HepG2 (cell line): ENCODE data around the gene TNFSF13. TPM values are rescaled to one million over a fixed set of nuclear protein-coding genes. Genes with fewer than 3 reads are reported as not detected.

Source experiments
- ARID2 ChIP-seq: sonication (generic); formaldehyde crosslinking; IDR thresholded peaks from 2 replicates; pipeline ENCODE4 v1.8.1; 2022; ENCODE audit warnings: mild to moderate bottlenecking, missing genetic modification reagents, borderline replicate concordance
- BRCA1 ChIP-seq: sonication (generic); formaldehyde crosslinking; IDR thresholded peaks from 2 replicates; pipeline ENCODE4 v1.4.0; 2020; ENCODE audit warnings: missing genetic modification reagents
- CC2D1A ChIP-seq: sonication (generic); formaldehyde crosslinking; IDR thresholded peaks from 2 replicates; pipeline ENCODE4 v1.8.1; 2023; ENCODE audit warnings: mild to moderate bottlenecking, missing genetic modification reagents
- GATAD2A ChIP-seq: IDR thresholded peaks from 2 replicates; pipeline ENCODE4 v1.6.1; 2016
- GPN1 ChIP-seq: sonication (generic); formaldehyde crosslinking; IDR thresholded peaks from 2 replicates; pipeline ENCODE4 v1.5.1; 2020; ENCODE audit warnings: missing genetic modification reagents, borderline replicate concordance
- HINFP ChIP-seq: sonication (generic); formaldehyde crosslinking; IDR thresholded peaks from 2 replicates; pipeline ENCODE4 v1.4.0; 2020; ENCODE audit warnings: low read depth, mild to moderate bottlenecking, missing genetic modification reagents
- KAT2B ChIP-seq: fragments of 150-350 bp; IDR thresholded peaks from 2 replicates; pipeline ENCODE4 v1.6.1; 2014; ENCODE audit warnings: low read depth, low read length, borderline replicate concordance
- KDM5B ChIP-seq: sonication (generic); formaldehyde crosslinking; IDR thresholded peaks from 2 replicates; pipeline ENCODE4 v1.4.0; 2020; ENCODE audit warnings: missing genetic modification reagents, mild to moderate bottlenecking, borderline replicate concordance
- MTF2 ChIP-seq: sonication (generic); formaldehyde crosslinking; IDR thresholded peaks from 2 replicates; pipeline ENCODE4 v1.5.0; 2020; ENCODE audit warnings: missing genetic modification reagents, borderline replicate concordance
- MXD4 ChIP-seq: IDR thresholded peaks from 2 replicates; pipeline ENCODE4 v1.6.1; 2016; ENCODE audit warnings: mild to moderate bottlenecking, missing biosample characterization, missing genetic modification reagents
- NFKB2 ChIP-seq: sonication (generic); formaldehyde crosslinking; IDR thresholded peaks from 2 replicates; pipeline ENCODE4 v1.4.0; 2020; ENCODE audit warnings: missing genetic modification reagents, borderline replicate concordance
- PHF8 ChIP-seq: sonication (generic); formaldehyde crosslinking; IDR thresholded peaks from 2 replicates; pipeline ENCODE4 v1.5.0; 2020; ENCODE audit warnings: missing genetic modification reagents
- PPARG ChIP-seq: conservative IDR thresholded peaks from 2 replicates; pipeline ENCODE4 v1.6.1; 2016; ENCODE audit warnings: missing biosample characterization, missing genetic modification reagents
- RARG ChIP-seq: sonication (generic); formaldehyde crosslinking; IDR thresholded peaks from 2 replicates; pipeline ENCODE4 v1.4.0; 2020; ENCODE audit warnings: low read depth, mild to moderate bottlenecking, missing genetic modification reagents
- RXRB ChIP-seq: IDR thresholded peaks from 2 replicates; pipeline ENCODE4 v1.6.1; 2016; ENCODE audit warnings: borderline replicate concordance, missing genetic modification reagents, missing compliant biosample characterization
- SIN3B ChIP-seq: fragments of 150-350 bp; IDR thresholded peaks from 2 replicates; pipeline ENCODE4 v1.6.1; 2014; ENCODE audit warnings: low read length
- SMAD3 ChIP-seq: sonication (generic); formaldehyde crosslinking; IDR thresholded peaks from 2 replicates; pipeline ENCODE4 v1.4.0; 2020; ENCODE audit warnings: missing genetic modification reagents
- ZBTB21 ChIP-seq: sonication (generic); formaldehyde crosslinking; IDR thresholded peaks from 2 replicates; pipeline ENCODE4 v1.4.0; 2020; ENCODE audit warnings: missing genetic modification reagents
- ZNF280D ChIP-seq: sonication (generic); formaldehyde crosslinking; IDR thresholded peaks from 2 replicates; pipeline ENCODE4 v1.5.1; 2020; ENCODE audit warnings: mild to moderate bottlenecking, missing genetic modification reagents
- ZNF589 ChIP-seq: sonication (generic); formaldehyde crosslinking; conservative IDR thresholded peaks from 2 replicates; pipeline ENCODE4 v1.8.0; 2022; ENCODE audit warnings: mild to moderate bottlenecking, moderate library complexity, missing genetic modification reagents
- ZNF672 ChIP-seq: sonication (generic); formaldehyde crosslinking; IDR thresholded peaks from 2 replicates; pipeline ENCODE4 v1.8.1; 2022; ENCODE audit warnings: missing genetic modification reagents
- ZNF678 ChIP-seq: sonication (generic); formaldehyde crosslinking; IDR thresholded peaks from 2 replicates; pipeline ENCODE4 v1.4.0; 2020; ENCODE audit warnings: mild to moderate bottlenecking, missing genetic modification reagents
- ZNF737 ChIP-seq: sonication (generic); formaldehyde crosslinking; IDR thresholded peaks from 2 replicates; pipeline ENCODE4 v1.5.0; 2020; ENCODE audit warnings: missing genetic modification reagents, mild to moderate bottlenecking, borderline replicate concordance
- ZNF879 ChIP-seq: sonication (generic); formaldehyde crosslinking; IDR thresholded peaks from 2 replicates; pipeline ENCODE4 v1.8.1; 2023; ENCODE audit warnings: missing genetic modification reagents
- ZSCAN5A ChIP-seq: sonication (generic); formaldehyde crosslinking; IDR thresholded peaks from 2 replicates; pipeline ENCODE4 v1.8.0; 2022; ENCODE audit warnings: mild to moderate bottlenecking, missing genetic modification reagents, borderline replicate concordance
- ZSCAN9 ChIP-seq: IDR thresholded peaks from 2 replicates; pipeline ENCODE4 v1.6.1; 2016; ENCODE audit warnings: borderline replicate concordance
- polyA plus RNA-seq, 8 experiments: library from polyadenylated mRNA; depleted of rRNA in 3 of 8; stranded (reverse) in 7 of 8; unstranded in 1 of 8; fragments of >200 nt; fragmentation: Illumina TruSeq in 4 of 8; extraction: Trizol in 4 of 8; gene quantifications; 2 replicates each; pipeline versions ENCODE4 v1.2.1 to v1.2.3, GENCODE V29; 2011 to 2016; ENCODE audit warnings: low read depth in 4 of 8, missing spikeins in 1 of 8, mixed read lengths in 1 of 8; ENCODE audit not compliant: insufficient read depth in 1 of 8
- total RNA-seq, 5 experiments: library from RNA; depleted of rRNA; stranded (reverse); fragments of >200 nt; fragmentation: Illumina TruSeq; extraction: Trizol; gene quantifications; 2 replicates each; pipeline ENCODE4 v1.2.3, GENCODE V29; 2016; ENCODE audit warnings: low read depth in 1 of 5

The TNFSF13 gene
- total and polyA plus RNA-seq, 2 of the 13 experiments (the other 11 are each of a cell fraction or from before 2014, with no cell fraction given): 2.5 to 3.3 TPM

- TF ChIP-seq NFKB2 (CRISPR knock-in tag) (no peak), GATAD2A (peak; percentile 47; the same call in 1 of the 2 replicates), ZNF737 (peak; percentile 52; the same call in 1 of the 2 replicates), CC2D1A (CRISPR knock-in tag) (no peak), ZNF280D (peak; percentile 96), ARID2 (no peak), BRCA1 (peak; percentile 58), RXRB (CRISPR knock-in tag) (peak; percentile 51; the same call in 1 of the 2 replicates), ZSCAN5A (CRISPR knock-in tag) (no peak), MTF2 (no peak), PPARG (CRISPR knock-in tag) (peak; percentile 77), GPN1 (no peak), PHF8 (peak; percentile 18; the same call in 1 of the 2 replicates), SMAD3 (CRISPR knock-in tag) (peak; percentile 71; the same call in 1 of the 2 replicates), ZNF678 (CRISPR knock-in tag) (no peak), SIN3B (no peak), ZNF879 (no peak), HINFP (CRISPR knock-in tag) (peak; percentile 30; the same call in 1 of the 2 replicates), KAT2B (no peak), ZNF672 (CRISPR knock-in tag) (0 out of 2 replicates have a peak, but pooled peaks have one; percentile 58), ZSCAN9 (peak; percentile 59; the same call in 1 of the 2 replicates), ZBTB21 (CRISPR knock-in tag) (peak; percentile 41; the same call in 1 of the 2 replicates), RARG (CRISPR knock-in tag) (no peak), KDM5B (CRISPR knock-in tag) (peak; percentile 65; the same call in 1 of the 2 replicates), ZNF589 (peak; percentile 86; the same call in 1 of the 2 replicates), MXD4 (CRISPR knock-in tag) (peak; percentile 70; the same call in 1 of the 2 replicates)
Measured at GRCh38 chr17:7579001-7579833, 20.7 kb downstream of the TNFSF13 start, which contains the start of gene CD68 (continued).
